ENCODE measurements around the gene LY9. TPM values are rescaled to one million over a fixed set of nuclear protein-coding genes. Genes with fewer than 3 reads are reported as not detected.

The LY9 gene
- total RNA-seq, 6 experiments from 2014 or later, result 0.11 to 1.3 (median 0.37) TPM; not detected in 1

- ATAC-seq (no peak), DNase-seq (no peak)
- intact Hi-C loops (cut with DNase I), result no loop called here
- Histone ChIP-seq H3K4me1 (no peaks in the 10 kb centered on the region), H3K4me3 (no peak overlapping the region), H3K27me3 (no peaks in the 10 kb centered on the region), H3K36me3 (no peaks in the 10 kb centered on the region), H3K9me3 (peaks cover 0 to 6% (median 0%) of the 10 kb centered on the region in 4 donors), H3K27ac (no peak overlapping the region)
- 83% methylated on average over 2 of the region's 3 CpGs for WGBS (ENCODE audit: insufficient coverage, low coverage, low lambda C conversion rate, missing lambda C conversion rate)
- TF ChIP-seq, protein P1, sequence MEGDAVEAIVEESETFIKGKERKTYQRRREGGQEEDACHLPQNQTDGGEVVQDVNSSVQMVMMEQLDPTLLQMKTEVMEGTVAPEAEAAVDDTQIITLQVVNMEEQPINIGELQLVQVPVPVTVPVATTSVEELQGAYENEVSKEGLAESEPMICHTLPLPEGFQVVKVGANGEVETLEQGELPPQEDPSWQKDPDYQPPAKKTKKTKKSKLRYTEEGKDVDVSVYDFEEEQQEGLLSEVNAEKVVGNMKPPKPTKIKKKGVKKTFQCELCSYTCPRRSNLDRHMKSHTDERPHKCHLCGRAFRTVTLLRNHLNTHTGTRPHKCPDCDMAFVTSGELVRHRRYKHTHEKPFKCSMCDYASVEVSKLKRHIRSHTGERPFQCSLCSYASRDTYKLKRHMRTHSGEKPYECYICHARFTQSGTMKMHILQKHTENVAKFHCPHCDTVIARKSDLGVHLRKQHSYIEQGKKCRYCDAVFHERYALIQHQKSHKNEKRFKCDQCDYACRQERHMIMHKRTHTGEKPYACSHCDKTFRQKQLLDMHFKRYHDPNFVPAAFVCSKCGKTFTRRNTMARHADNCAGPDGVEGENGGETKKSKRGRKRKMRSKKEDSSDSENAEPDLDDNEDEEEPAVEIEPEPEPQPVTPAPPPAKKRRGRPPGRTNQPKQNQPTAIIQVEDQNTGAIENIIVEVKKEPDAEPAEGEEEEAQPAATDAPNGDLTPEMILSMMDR (IDR thresholded peaks at IDR 0.05), result no peak
- TF ChIP-seq POLR2A (IDR thresholded peaks at IDR 0.05), result no peak
Measured at GRCh38 chr1:160807247-160807646, 11.3 kb downstream of the LY9 start.

- no peaks in the 10 kb centered on the region for H3K4me1 ChIP-seq
- H3K36me3 ChIP-seq, result no peaks in the 10 kb centered on the region
- peak in 1 of 4 donors; percentile 20 for ATAC-seq
- no peak overlapping the region for H3K27ac ChIP-seq
- no peak for DNase-seq
- no CpG with 5 or more reads among the region's 2 CpGs for WGBS (ENCODE audit: insufficient coverage, low coverage, low lambda C conversion rate, missing lambda C conversion rate)
- intact Hi-C loops (cut with DNase I), result no loop called here
- TF ChIP-seq, protein P1 (IDR thresholded peaks at IDR 0.05), result no peak
- no peaks in the 10 kb centered on the region for H3K27me3 ChIP-seq
- no peak overlapping the region for H3K4me3 ChIP-seq
- H3K9me3 ChIP-seq, result peaks cover 0 to 6% (median 0%) of the 10 kb centered on the region in 4 donors
Measured at GRCh38 chr1:160807738-160808137, 11.8 kb downstream of the LY9 start.

GRCh38 chr1:160808289-160808688 lies 12.3 kb downstream of the LY9 start:
- WGBS (ENCODE audit: insufficient coverage, low coverage, low lambda C conversion rate, missing lambda C conversion rate), result 83% methylated on average over 2 of the region's 3 CpGs
- H3K9me3 ChIP-seq, result peaks cover 0 to 6% (median 0%) of the 10 kb centered on the region in 4 donors

DNA sequence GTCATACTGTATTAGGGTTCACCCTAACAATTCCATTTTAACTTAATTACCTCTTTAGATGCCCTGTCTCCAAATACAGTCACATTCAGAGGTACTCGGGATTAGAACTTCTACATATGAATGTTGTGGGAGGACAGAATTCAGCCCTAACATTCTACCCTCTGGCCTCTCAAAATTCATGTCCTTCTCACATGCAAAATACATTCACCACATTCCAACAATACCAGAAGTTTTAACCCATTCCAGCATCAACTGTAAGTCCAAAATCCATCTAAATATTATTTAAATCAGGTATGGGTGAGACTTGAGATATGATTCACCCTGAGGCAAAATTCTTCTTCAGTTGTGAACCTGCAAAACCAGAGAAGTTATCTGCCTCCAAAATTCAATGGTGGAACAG lies 14.5 kb downstream of the LY9 start:
- no peak overlapping the region for H3K27ac ChIP-seq
- H3K36me3 ChIP-seq, result no peaks in the 10 kb centered on the region
- intact Hi-C loops (cut with DNase I), result no loop called here
- H3K9me3 ChIP-seq, result peaks cover 0 to 6% (median 0%) of the 10 kb centered on the region in 4 donors
- 83% methylated on average over 1 of the region's 1 CpG for WGBS (ENCODE audit: insufficient coverage, low coverage, low lambda C conversion rate, missing lambda C conversion rate)
- DNase-seq (no peak), ATAC-seq (no peak)
- TF ChIP-seq POLR2A (IDR thresholded peaks at IDR 0.05), result no peak
- TF ChIP-seq, protein P1 (IDR thresholded peaks at IDR 0.05), result no peak
- no peak overlapping the region for H3K4me3 ChIP-seq
- no peaks in the 10 kb centered on the region for H3K27me3 ChIP-seq
- no peaks in the 10 kb centered on the region for H3K4me1 ChIP-seq

More at GRCh38 chr1:160808289-160808688, 12.3 kb downstream of the LY9 start:
- Histone ChIP-seq H3K4me3 (no peak overlapping the region), H3K27ac (no peak overlapping the region), H3K27me3 (no peaks in the 10 kb centered on the region), H3K4me1 (no peaks in the 10 kb centered on the region), H3K36me3 (no peaks in the 10 kb centered on the region)
- intact Hi-C loops (cut with DNase I), result no loop called here
- DNase-seq (no peak), ATAC-seq (no peak)
- no peak for TF ChIP-seq POLR2A (IDR thresholded peaks at IDR 0.05)
- TF ChIP-seq, protein P1 (IDR thresholded peaks at IDR 0.05), result no peak

DNA sequence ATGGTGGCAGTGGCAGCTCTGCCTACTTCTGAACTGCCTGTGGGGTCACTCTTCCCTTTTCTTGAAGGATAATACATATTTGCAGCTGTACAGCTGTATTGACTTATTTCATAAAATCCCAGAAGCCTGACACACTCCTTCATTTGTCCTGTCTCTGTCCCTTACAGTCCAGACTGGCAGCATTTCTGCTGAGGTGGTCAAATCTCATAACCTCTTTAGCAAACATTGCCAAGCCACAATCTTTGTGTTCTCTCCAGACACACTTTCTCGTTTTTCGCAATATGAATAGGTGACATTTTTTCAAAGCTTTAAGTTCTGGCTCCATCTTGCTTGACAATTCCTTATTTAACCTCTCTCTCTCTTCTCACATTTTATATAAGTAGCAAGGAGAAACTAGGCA lies 15.2 kb downstream of the LY9 start:
- H3K4me1 ChIP-seq, result no peaks in the 10 kb centered on the region
- TF ChIP-seq, protein P1 (IDR thresholded peaks at IDR 0.05), result no peak
- no peak for TF ChIP-seq POLR2A (IDR thresholded peaks at IDR 0.05)
- H3K27me3 ChIP-seq, result no peaks in the 10 kb centered on the region
- no peak overlapping the region for H3K4me3 ChIP-seq
- ATAC-seq (no peak), DNase-seq (no peak)
- intact Hi-C loops (cut with DNase I), result no loop called here
- peaks cover 0 to 6% (median 0%) of the 10 kb centered on the region in 4 donors for H3K9me3 ChIP-seq
- no peaks in the 10 kb centered on the region for H3K36me3 ChIP-seq
- no peak overlapping the region for H3K27ac ChIP-seq
- WGBS (ENCODE audit: insufficient coverage, low coverage, low lambda C conversion rate, missing lambda C conversion rate), result 50% methylated on average over 2 of the region's 2 CpGs

All from right lobe of liver (tissue), 6 donors.